HepG2 (cell line): Measurements from ENCODE around the gene RNASE7. TPM values are rescaled to one million over a fixed set of nuclear protein-coding genes. Genes with fewer than 3 reads are reported as not detected.
A peak's percentile ranks its signal among the peaks of the same experiment; 100 is the strongest.

Experiments
- ATF5 ChIP-seq: sonication (generic); formaldehyde crosslinking; IDR thresholded peaks from 2 replicates; pipeline ENCODE4 v1.4.0; 2020; ENCODE audit warnings: mild to moderate bottlenecking, low read depth, missing genetic modification reagents
- CHD2 ChIP-seq: IDR thresholded peaks from 2 replicates; pipeline ENCODE4 v1.6.1; 2011; ENCODE audit warnings: low read depth, low read length, improper control_type of control experiment
- DNMT3B ChIP-seq: conservative IDR thresholded peaks from 2 replicates; pipeline ENCODE4 v1.6.1; 2016; ENCODE audit warnings: missing biosample characterization, control low read depth
- GATAD1 ChIP-seq: IDR thresholded peaks from 2 replicates; pipeline ENCODE4 v1.6.1; 2016; ENCODE audit warnings: missing genetic modification reagents, missing compliant biosample characterization
- HOXA7 ChIP-seq: sonication (generic); formaldehyde crosslinking; IDR thresholded peaks from 2 replicates; pipeline ENCODE4 v1.8.1; 2022; ENCODE audit warnings: mild to moderate bottlenecking, missing genetic modification reagents, moderate library complexity
- KDM3A ChIP-seq: IDR thresholded peaks from 2 replicates; pipeline ENCODE4 v1.6.1; 2018; ENCODE audit warnings: low read depth, missing compliant biosample characterization
- MAFK ChIP-seq, 2 experiments: IDR thresholded peaks in 1 of 2; conservative IDR thresholded peaks in 1 of 2; 2 replicates each; pipeline ENCODE4 v1.6.1; 2011; ENCODE audit warnings: improper control_type of control experiment in 2 of 2, low read length in 2 of 2
- NPAS2 ChIP-seq: sonication (generic); formaldehyde crosslinking; IDR thresholded peaks from 2 replicates; pipeline ENCODE4 v1.8.0; 2022; ENCODE audit warnings: mild to moderate bottlenecking, missing genetic modification reagents, borderline replicate concordance
- polyA plus RNA-seq, 8 experiments: library from polyadenylated mRNA; depleted of rRNA in 3 of 8; stranded (reverse) in 7 of 8; unstranded in 1 of 8; fragments of >200 nt; fragmentation: Illumina TruSeq in 4 of 8; extraction: Trizol in 4 of 8; gene quantifications; 2 replicates each; pipeline versions ENCODE4 v1.2.1 to v1.2.3, GENCODE V29; 2011 to 2016; ENCODE audit warnings: low read depth in 4 of 8, missing spikeins in 1 of 8, mixed read lengths in 1 of 8; ENCODE audit not compliant: insufficient read depth in 1 of 8
- total RNA-seq, 5 experiments: library from RNA; depleted of rRNA; stranded (reverse); fragments of >200 nt; fragmentation: Illumina TruSeq; extraction: Trizol; gene quantifications; 2 replicates each; pipeline ENCODE4 v1.2.3, GENCODE V29; 2016; ENCODE audit warnings: low read depth in 1 of 5
- TF ChIP-seq, protein P1 (sequence below), 2 experiments: fragments of 450-650 bp in 1 of 2; sonication (generic) in 1 of 2; formaldehyde crosslinking in 1 of 2; IDR thresholded peaks; 2 replicates each; pipeline versions ENCODE4 v1.6.1 to v1.8.0; 2016 to 2022; ENCODE audit warnings: antibody characterized with exemption in 1 of 2, mild to moderate bottlenecking in 1 of 2, missing genetic modification reagents in 1 of 2
- TF ChIP-seq, protein P2 (sequence below): sonication (generic); formaldehyde crosslinking; IDR thresholded peaks from 2 replicates; pipeline ENCODE4 v1.4.0; 2020; ENCODE audit warnings: missing genetic modification reagents

Gene RNASE7
- total and polyA plus RNA-seq, 2 of the 13 experiments (the other 11 are each of a cell fraction or from before 2014, with no cell fraction given) = 0.04 TPM; not detected in 1

GRCh38 chr14:21054123-21054767 lies 12.1 kb downstream of the RNASE7 start (continued):
- TF ChIP-seq, protein P1, sequence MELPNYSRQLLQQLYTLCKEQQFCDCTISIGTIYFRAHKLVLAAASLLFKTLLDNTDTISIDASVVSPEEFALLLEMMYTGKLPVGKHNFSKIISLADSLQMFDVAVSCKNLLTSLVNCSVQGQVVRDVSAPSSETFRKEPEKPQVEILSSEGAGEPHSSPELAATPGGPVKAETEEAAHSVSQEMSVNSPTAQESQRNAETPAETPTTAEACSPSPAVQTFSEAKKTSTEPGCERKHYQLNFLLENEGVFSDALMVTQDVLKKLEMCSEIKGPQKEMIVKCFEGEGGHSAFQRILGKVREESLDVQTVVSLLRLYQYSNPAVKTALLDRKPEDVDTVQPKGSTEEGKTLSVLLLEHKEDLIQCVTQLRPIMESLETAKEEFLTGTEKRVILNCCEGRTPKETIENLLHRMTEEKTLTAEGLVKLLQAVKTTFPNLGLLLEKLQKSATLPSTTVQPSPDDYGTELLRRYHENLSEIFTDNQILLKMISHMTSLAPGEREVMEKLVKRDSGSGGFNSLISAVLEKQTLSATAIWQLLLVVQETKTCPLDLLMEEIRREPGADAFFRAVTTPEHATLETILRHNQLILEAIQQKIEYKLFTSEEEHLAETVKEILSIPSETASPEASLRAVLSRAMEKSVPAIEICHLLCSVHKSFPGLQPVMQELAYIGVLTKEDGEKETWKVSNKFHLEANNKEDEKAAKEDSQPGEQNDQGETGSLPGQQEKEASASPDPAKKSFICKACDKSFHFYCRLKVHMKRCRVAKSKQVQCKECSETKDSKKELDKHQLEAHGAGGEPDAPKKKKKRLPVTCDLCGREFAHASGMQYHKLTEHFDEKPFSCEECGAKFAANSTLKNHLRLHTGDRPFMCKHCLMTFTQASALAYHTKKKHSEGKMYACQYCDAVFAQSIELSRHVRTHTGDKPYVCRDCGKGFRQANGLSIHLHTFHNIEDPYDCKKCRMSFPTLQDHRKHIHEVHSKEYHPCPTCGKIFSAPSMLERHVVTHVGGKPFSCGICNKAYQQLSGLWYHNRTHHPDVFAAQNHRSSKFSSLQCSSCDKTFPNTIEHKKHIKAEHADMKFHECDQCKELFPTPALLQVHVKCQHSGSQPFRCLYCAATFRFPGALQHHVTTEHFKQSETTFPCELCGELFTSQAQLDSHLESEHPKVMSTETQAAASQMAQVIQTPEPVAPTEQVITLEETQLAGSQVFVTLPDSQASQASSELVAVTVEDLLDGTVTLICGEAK (IDR thresholded peaks at IDR 0.05) = no peak
- TF ChIP-seq, protein P1 (CRISPR knock-in tag; IDR thresholded peaks at IDR 0.05) = peak; percentile 82
- TF ChIP-seq HOXA7 (CRISPR knock-in tag) (no peak), ATF5 (no peak), KDM3A (CRISPR knock-in tag) (peak; percentile 33; the same call in 1 of the 2 replicates), DNMT3B (CRISPR knock-in tag) (no peak), CHD2 (0 out of 2 replicates have a peak, but pooled peaks have one; percentile 23), NPAS2 (CRISPR knock-in tag) (no peak), MAFK (conservative IDR thresholded peaks at IDR 0.05 in 1 of 2, IDR thresholded peaks at IDR 0.05 in 1 of 2; ENCODE audit: low read length in 2 of 2) (no peak), GATAD1 (CRISPR knock-in tag) (peak; percentile 62; the same call in 1 of the 2 replicates)
- TF ChIP-seq, protein P2, sequence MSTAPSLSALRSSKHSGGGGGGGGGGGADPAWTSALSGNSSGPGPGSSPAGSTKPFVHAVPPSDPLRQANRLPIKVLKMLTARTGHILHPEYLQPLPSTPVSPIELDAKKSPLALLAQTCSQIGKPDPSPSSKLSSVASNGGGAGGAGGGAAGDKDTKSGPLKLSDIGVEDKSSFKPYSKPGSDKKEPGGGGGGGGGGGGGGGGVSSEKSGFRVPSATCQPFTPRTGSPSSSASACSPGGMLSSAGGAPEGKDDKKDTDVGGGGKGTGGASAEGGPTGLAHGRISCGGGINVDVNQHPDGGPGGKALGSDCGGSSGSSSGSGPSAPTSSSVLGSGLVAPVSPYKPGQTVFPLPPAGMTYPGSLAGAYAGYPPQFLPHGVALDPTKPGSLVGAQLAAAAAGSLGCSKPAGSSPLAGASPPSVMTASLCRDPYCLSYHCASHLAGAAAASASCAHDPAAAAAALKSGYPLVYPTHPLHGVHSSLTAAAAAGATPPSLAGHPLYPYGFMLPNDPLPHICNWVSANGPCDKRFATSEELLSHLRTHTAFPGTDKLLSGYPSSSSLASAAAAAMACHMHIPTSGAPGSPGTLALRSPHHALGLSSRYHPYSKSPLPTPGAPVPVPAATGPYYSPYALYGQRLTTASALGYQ (CRISPR knock-in tag) = peak; percentile 93
